CD14-positive monocyte (primary cell): Measurements from ENCODE around the gene TAF5. TPM values are rescaled to one million over a fixed set of nuclear protein-coding genes. Genes with fewer than 3 reads are reported as not detected.
"Not testable (repeated sequence)": the region's sequence is repeated elsewhere in the genome, so short reads cannot be mapped to it uniquely, and the experiment has no call there.

Experiments used
- DNase-seq, 3 donors: peaks; one replicate each; pipeline ENCODE4 v3.0.0-alpha.2; 2011 to 2022
- H2AFZ ChIP-seq: 2 replicates; pipeline ENCODE4 v1.6.0; 2012; ENCODE audit warnings: mild to moderate bottlenecking, low read depth, low read length, inconsistent platforms; ENCODE audit not compliant: insufficient read depth, poor library complexity, severe bottlenecking
- H3K27ac ChIP-seq, 2 donors: 1 replicate in 1 of 2; 2 replicates in 1 of 2; pipeline ENCODE4 v1.5.1; 2012 to 2013; ENCODE audit warnings: low read length in 2 of 2, control low read depth in 1 of 2, inconsistent platforms in 1 of 2, low read depth in 1 of 2, mild to moderate bottlenecking in 1 of 2
- H3K27me3 ChIP-seq, 2 donors: one replicate each; pipeline versions ENCODE4 v1.6.0 to v1.6.1; 2011 to 2013; ENCODE audit warnings: low read length in 2 of 2; ENCODE audit not compliant: control insufficient read depth in 2 of 2, insufficient read depth in 2 of 2
- H3K36me3 ChIP-seq, 2 donors: replicated peaks in 1 of 2; 1 replicate in 1 of 2; 2 replicates in 1 of 2; pipeline versions ENCODE4 v1.5.1 to v1.6.1; 2012 to 2013; ENCODE audit warnings: low read length in 2 of 2, control low read depth in 1 of 2, inconsistent platforms in 1 of 2, mild to moderate bottlenecking in 1 of 2; ENCODE audit not compliant: insufficient read depth in 2 of 2, control insufficient read depth in 1 of 2
- H3K4me1 ChIP-seq, 2 donors: 1 replicate in 1 of 2; 2 replicates in 1 of 2; pipeline versions ENCODE4 v1.5.1 to v1.6.1; 2012 to 2013; ENCODE audit warnings: low read length in 2 of 2, control low read depth in 1 of 2, inconsistent platforms in 1 of 2, mild to moderate bottlenecking in 1 of 2, moderate library complexity in 1 of 2; ENCODE audit not compliant: insufficient read depth in 2 of 2, control insufficient read depth in 1 of 2
- H3K4me2 ChIP-seq: replicated peaks from 2 replicates; pipeline ENCODE3; 2012; ENCODE audit warnings: low read length, moderate library complexity, mild to moderate bottlenecking; ENCODE audit not compliant: poor library complexity, severe bottlenecking; ENCODE audit errors: extremely low read depth
- H3K4me3 ChIP-seq, 3 experiments: fragments of 200-600 bp in 1 of 3; sonication (generic) in 1 of 3; replicated peaks in 1 of 3; 1 replicate in 2 of 3; 2 replicates in 1 of 3; pipeline ENCODE4 v1.5.1; 2011 to 2013; ENCODE audit warnings: low read length in 3 of 3, mild to moderate bottlenecking in 3 of 3, control low read depth in 2 of 3, low read depth in 2 of 3, inconsistent platforms in 1 of 3, moderate library complexity in 1 of 3
- H3K79me2 ChIP-seq: 2 replicates; pipeline ENCODE4 v1.6.0; 2012; ENCODE audit warnings: mild to moderate bottlenecking, control low read depth, inconsistent platforms, low read length, moderate library complexity; ENCODE audit not compliant: insufficient read depth
- H3K9ac ChIP-seq: 2 replicates; pipeline ENCODE4 v1.6.0; 2017; ENCODE audit warnings: low read length, mild to moderate bottlenecking; ENCODE audit not compliant: insufficient read depth, poor library complexity, severe bottlenecking
- H3K9me3 ChIP-seq, 2 donors: replicated peaks in 1 of 2; 1 replicate in 1 of 2; 2 replicates in 1 of 2; pipeline versions ENCODE4 v1.5.1 to v1.6.1; 2012 to 2013; ENCODE audit warnings: low read length in 2 of 2, control low read depth in 1 of 2; ENCODE audit not compliant: control insufficient read depth in 1 of 2, insufficient read depth in 1 of 2
- H4K20me1 ChIP-seq: 2 replicates; pipeline ENCODE4 v1.6.0; 2012; ENCODE audit warnings: mild to moderate bottlenecking, low read length, control low read depth, moderate library complexity; ENCODE audit not compliant: insufficient read depth
- H3K27ac Mint-ChIP-seq, 7 donors: one replicate each; pipeline ENCODE4 v1.8.0; 2020; ENCODE audit warnings: mild to moderate bottlenecking in 7 of 7, mixed read lengths in 7 of 7, moderate library complexity in 6 of 7, inconsistent platforms in 2 of 7
- H3K27me3 Mint-ChIP-seq, 3 donors: one replicate each; pipeline ENCODE4 v1.8.0; 2021 to 2022; ENCODE audit warnings: low read depth in 3 of 3, mild to moderate bottlenecking in 3 of 3, mixed read lengths in 3 of 3, moderate library complexity in 3 of 3, inconsistent platforms in 1 of 3
- H3K36me3 Mint-ChIP-seq, 2 donors: one replicate each; pipeline ENCODE4 v1.8.0; 2020; ENCODE audit warnings: mixed read lengths in 2 of 2, inconsistent platforms in 1 of 2, mild to moderate bottlenecking in 1 of 2
- H3K4me1 Mint-ChIP-seq: one replicate; pipeline ENCODE4 v1.8.0; 2020; ENCODE audit warnings: mild to moderate bottlenecking, mixed read lengths
- H3K4me3 Mint-ChIP-seq, 2 donors: one replicate each; pipeline ENCODE4 v1.8.0; 2020; ENCODE audit warnings: mild to moderate bottlenecking in 2 of 2, mixed read lengths in 2 of 2, moderate library complexity in 1 of 2
- H3K9me3 Mint-ChIP-seq, 7 donors: one replicate each; pipeline ENCODE4 v1.8.0; 2020 to 2022; ENCODE audit warnings: mixed read lengths in 7 of 7, mild to moderate bottlenecking in 6 of 7, moderate library complexity in 6 of 7, inconsistent platforms in 2 of 7
- WGBS: methylation state at CpG from one replicate; pipeline ENCODE4 v1.1.5; 2013; ENCODE audit warnings: missing lambda C conversion rate; ENCODE audit not compliant: insufficient coverage; 5-methylcytosine and 5-hydroxymethylcytosine counted together
- intact Hi-C, 2 donors: fragments of 100-400 bp; cut with micrococcal nuclease; formaldehyde crosslinking; loops; one replicate each; pipeline versions ENCODE4 v1.15.0 to v1.15.1; 2023
- polyA plus RNA-seq, 3 donors: library from polyadenylated mRNA; depleted of rRNA in 1 of 3; unstranded in 2 of 3; stranded (reverse) in 1 of 3; fragments of 300-500 nt in 2 of 3; fragments of >200 nt in 1 of 3; fragmentation: Illumina TruSeq in 2 of 3; gene quantifications; 1 replicate in 2 of 3; 2 replicates in 1 of 3; pipeline ENCODE4 v1.2.3, GENCODE V29; 2012 to 2021
- TF ChIP-seq, protein P1 (sequence below): fragments of 200-600 bp; IDR thresholded peaks from one replicate; pipeline ENCODE4 v1.8.0; 2022; ENCODE audit warnings: antibody characterized with exemption, mild to moderate bottlenecking

The TAF5 gene
- polyA plus RNA-seq, 3 donors: 1.0 to 2.4 (median 2.4) TPM

DNA sequence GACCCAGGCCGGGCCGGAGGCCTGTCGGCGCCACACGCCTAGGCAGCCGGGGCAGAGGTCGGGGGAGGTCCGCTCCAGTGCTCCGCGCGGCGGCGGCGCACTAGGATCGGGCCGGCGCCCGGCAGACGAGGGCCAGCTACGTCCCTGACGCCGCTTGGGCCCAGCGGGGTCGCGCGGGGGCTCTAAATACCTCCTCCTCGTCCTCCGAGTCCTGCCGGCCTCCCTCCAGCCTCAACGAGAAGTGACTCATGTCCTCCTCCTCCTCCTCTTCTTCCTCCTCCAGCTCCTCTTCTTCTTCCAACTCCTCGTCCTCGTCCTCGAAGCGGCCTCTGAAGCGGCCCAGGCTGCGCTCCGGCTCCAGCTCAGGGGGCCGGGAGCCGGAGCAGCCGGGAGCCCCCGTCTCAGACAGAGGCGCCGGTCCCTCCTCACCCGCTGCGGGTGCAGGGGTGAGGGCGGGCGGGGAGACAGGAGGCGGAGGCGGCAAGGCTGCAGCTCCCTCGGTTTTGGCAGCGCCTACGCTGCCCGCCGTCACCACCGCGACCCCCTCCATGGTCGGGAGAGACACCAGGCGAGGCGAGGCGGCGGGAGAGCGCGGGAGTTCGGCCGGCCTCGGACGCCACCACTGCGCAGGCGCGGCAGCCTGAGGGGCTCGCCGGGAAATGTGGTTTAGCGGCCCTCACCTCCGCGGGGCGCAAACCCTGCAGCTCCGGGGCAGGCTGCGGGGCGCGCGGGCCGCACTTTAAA is 17.1 kb upstream of the TAF5 start, which contains the start of gene PCGF6:
Gene PCGF6 (minus strand): TSS at position 624 of the 744 bp plus-strand sequence. CDS start 74 bp downstream, at position 550.
- H4K20me1 ChIP-seq: no peaks in the 10 kb centered on the region
- H3K9me3 ChIP-seq: no peaks in the 10 kb centered on the region
- H3K36me3 Mint-ChIP-seq: peaks cover 10 to 22% of the 10 kb centered on the region in 2 donors
- peak; percentile 38 to 45 (median 39) for DNase-seq
- WGBS: under 1% methylated on average over 81 of the region's 82 CpGs
- H3K36me3 ChIP-seq: peaks cover 10 to 24% of the 10 kb centered on the region in 2 donors
- peak within 1 kb of the TSS; percentile 78 for H3K9ac ChIP-seq
- peak within 1 kb of the TSS; percentile 90 for H3K4me2 ChIP-seq
- peak within 1 kb of the TSS in 1 of 2 donors; percentile 58 for H3K27ac ChIP-seq
- H3K4me3 ChIP-seq: peak within 1 kb of the TSS; percentile 63 to 87 (median 78)
- H3K4me1 Mint-ChIP-seq: peaks cover 8% of the 10 kb centered on the region
- H3K27me3 Mint-ChIP-seq: peaks cover 0 to 2% (median 0%) of the 10 kb centered on the region in 3 donors
- H3K27me3 ChIP-seq: no peaks in the 10 kb centered on the region
- intact Hi-C loops: no loop called here
- H2AFZ ChIP-seq: peak within 1 kb of the TSS; percentile 93
- peaks cover 0 to 2% (median 0%) of the 10 kb centered on the region in 7 donors for H3K9me3 Mint-ChIP-seq
- H3K27ac Mint-ChIP-seq: peak within 1 kb of the TSS in 4 of 7 donors; percentile 54 to 85 (median 68)
- H3K79me2 ChIP-seq: peaks cover 17% of the 10 kb centered on the region
- TF ChIP-seq, protein P1, sequence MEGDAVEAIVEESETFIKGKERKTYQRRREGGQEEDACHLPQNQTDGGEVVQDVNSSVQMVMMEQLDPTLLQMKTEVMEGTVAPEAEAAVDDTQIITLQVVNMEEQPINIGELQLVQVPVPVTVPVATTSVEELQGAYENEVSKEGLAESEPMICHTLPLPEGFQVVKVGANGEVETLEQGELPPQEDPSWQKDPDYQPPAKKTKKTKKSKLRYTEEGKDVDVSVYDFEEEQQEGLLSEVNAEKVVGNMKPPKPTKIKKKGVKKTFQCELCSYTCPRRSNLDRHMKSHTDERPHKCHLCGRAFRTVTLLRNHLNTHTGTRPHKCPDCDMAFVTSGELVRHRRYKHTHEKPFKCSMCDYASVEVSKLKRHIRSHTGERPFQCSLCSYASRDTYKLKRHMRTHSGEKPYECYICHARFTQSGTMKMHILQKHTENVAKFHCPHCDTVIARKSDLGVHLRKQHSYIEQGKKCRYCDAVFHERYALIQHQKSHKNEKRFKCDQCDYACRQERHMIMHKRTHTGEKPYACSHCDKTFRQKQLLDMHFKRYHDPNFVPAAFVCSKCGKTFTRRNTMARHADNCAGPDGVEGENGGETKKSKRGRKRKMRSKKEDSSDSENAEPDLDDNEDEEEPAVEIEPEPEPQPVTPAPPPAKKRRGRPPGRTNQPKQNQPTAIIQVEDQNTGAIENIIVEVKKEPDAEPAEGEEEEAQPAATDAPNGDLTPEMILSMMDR: no peak
- peak within 1 kb of the TSS; percentile 91 to 95 for H3K4me3 Mint-ChIP-seq
- H3K4me1 ChIP-seq: peaks cover 9% of the 10 kb centered on the region in 2 donors

DNA sequence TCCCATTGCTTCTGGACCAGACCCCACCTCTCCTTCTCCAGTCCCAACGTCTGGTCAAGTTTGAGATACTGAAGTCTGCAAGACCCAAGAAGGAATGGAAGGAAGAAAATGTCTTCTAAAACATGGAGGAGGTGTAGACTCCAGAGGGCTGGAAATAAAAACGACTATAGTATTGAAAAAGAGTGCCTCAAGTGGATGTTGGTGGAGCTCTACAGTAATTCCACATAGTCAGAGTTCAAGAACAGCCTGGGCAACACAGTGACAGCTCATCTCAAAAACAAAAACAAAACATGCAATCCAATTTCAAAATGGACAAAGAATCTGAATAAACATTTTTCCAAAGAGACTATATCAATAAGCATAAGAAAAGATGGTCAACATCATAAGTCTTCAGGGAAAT is 14.5 kb upstream of the TAF5 start:
- Histone ChIP-seq H3K79me2 (peaks cover 17% of the 10 kb centered on the region), H4K20me1 (no peaks in the 10 kb centered on the region), H3K4me2 (no peak overlapping the region), H3K9ac (no peak overlapping the region), H3K36me3 (peaks cover 0 to 4% of the 10 kb centered on the region in 2 donors), H2AFZ (no peak overlapping the region), H3K27ac (no peak overlapping the region), H3K27me3 (no peaks in the 10 kb centered on the region), H3K4me1 (peaks cover 9% of the 10 kb centered on the region in 2 donors), H3K4me3 (no peak overlapping the region), H3K9me3 (no peaks in the 10 kb centered on the region)
- peaks cover 8% of the 10 kb centered on the region for H3K4me1 Mint-ChIP-seq
- intact Hi-C loops: no loop called here
- DNase-seq: no peak
- TF ChIP-seq, protein P1: no peak
- H3K36me3 Mint-ChIP-seq: peaks cover 2% of the 10 kb centered on the region in 2 donors
- peaks cover 0 to 2% (median 0%) of the 10 kb centered on the region in 7 donors for H3K9me3 Mint-ChIP-seq
- H3K4me3 Mint-ChIP-seq: no peak overlapping the region
- no peak overlapping the region for H3K27ac Mint-ChIP-seq
- WGBS: no CpG with 5 or more reads among the region's 2 CpGs
- peaks cover 0 to 2% (median 0%) of the 10 kb centered on the region in 3 donors for H3K27me3 Mint-ChIP-seq

DNA sequence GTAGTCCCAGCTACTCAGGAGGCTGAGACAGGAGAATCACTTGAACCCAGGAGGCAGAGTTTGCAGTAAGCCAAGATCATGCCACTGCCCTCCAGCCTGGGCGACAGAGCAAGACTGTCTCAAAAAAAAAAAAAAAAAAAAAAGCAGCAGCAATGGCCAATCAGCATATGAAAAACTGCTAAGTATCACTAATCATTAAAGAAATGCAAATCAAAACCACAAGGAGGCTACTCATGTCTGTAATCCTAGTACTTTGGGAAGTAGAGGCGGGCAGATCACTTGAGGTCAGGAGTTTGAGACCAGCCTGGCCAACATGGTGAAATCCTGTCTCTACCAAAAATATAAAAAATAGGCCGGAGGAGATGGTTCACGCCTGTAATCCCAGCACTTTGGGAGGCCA is 13.2 kb upstream of the TAF5 start:
- H3K27me3 ChIP-seq, H3K27ac ChIP-seq, H3K9me3 Mint-ChIP-seq, H4K20me1 ChIP-seq, H3K27ac Mint-ChIP-seq, H3K4me3 ChIP-seq, H3K4me1 Mint-ChIP-seq, H3K27me3 Mint-ChIP-seq, H3K36me3 ChIP-seq, intact Hi-C loops, H3K9me3 ChIP-seq, H3K36me3 Mint-ChIP-seq, H3K4me1 ChIP-seq, H3K4me2 ChIP-seq, H2AFZ ChIP-seq, H3K9ac ChIP-seq, DNase-seq, H3K4me3 Mint-ChIP-seq: not testable (repeated sequence)
- WGBS: no CpG with 5 or more reads among the region's 4 CpGs
- H3K79me2 ChIP-seq: peaks cover 12% of the 10 kb centered on the region
